Trophoblast cell (in vitro differentiated cells and primary cell): ENCODE data around the gene GALNT14.

ENCODE experiments used
- DNase-seq, 2 donors: peaks; one replicate each; pipeline ENCODE4 v3.0.0-alpha.2; 2016
- H2AFZ ChIP-seq: 2 replicates; pipeline ENCODE4 v1.6.1; 2013; ENCODE audit warnings: low read length, moderate library complexity, mild to moderate bottlenecking; ENCODE audit not compliant: insufficient read depth, poor library complexity
- H2AK5ac ChIP-seq: 2 replicates; pipeline ENCODE4 v1.6.1; 2013; ENCODE audit warnings: mild to moderate bottlenecking, low read length
- H2BK120ac ChIP-seq: 2 replicates; pipeline ENCODE4 v1.6.1; 2013; ENCODE audit warnings: low read length, mild to moderate bottlenecking, moderate library complexity; ENCODE audit not compliant: insufficient read depth, poor library complexity
- H2BK12ac ChIP-seq: 2 replicates; pipeline ENCODE4 v1.6.1; 2013; ENCODE audit warnings: mild to moderate bottlenecking, low read length, moderate library complexity
- H2BK5ac ChIP-seq: 2 replicates; pipeline ENCODE4 v1.6.1; 2013; ENCODE audit warnings: low read length, low read depth, moderate library complexity, mild to moderate bottlenecking; ENCODE audit not compliant: poor library complexity
- H3K14ac ChIP-seq: 2 replicates; pipeline ENCODE4 v1.6.1; 2013; ENCODE audit warnings: mild to moderate bottlenecking, low read length
- H3K18ac ChIP-seq: 2 replicates; pipeline ENCODE4 v1.6.1; 2013; ENCODE audit warnings: mild to moderate bottlenecking, low read length
- H3K23ac ChIP-seq: 2 replicates; pipeline ENCODE4 v1.6.1; 2013; ENCODE audit warnings: low read length
- H3K27ac ChIP-seq: 2 replicates; pipeline ENCODE4 v1.5.1; 2013; ENCODE audit warnings: low read depth, mild to moderate bottlenecking, inconsistent platforms, low read length, moderate library complexity
- H3K27me3 ChIP-seq: 2 replicates; pipeline ENCODE4 v1.6.1; 2013; ENCODE audit warnings: inconsistent platforms, mild to moderate bottlenecking, low read length, moderate library complexity; ENCODE audit not compliant: insufficient read depth
- H3K36me3 ChIP-seq, 2 experiments: 1 replicate in 1 of 2; 2 replicates in 1 of 2; pipeline ENCODE4 v1.6.1; 2013; ENCODE audit warnings: low read length in 2 of 2, mild to moderate bottlenecking in 2 of 2, moderate library complexity in 1 of 2; ENCODE audit not compliant: insufficient read depth in 2 of 2, control insufficient read depth in 1 of 2
- H3K4ac ChIP-seq: 2 replicates; pipeline ENCODE4 v1.6.1; 2013; ENCODE audit warnings: low read depth, mild to moderate bottlenecking, low read length, moderate library complexity
- H3K4me1 ChIP-seq, 2 experiments: 1 replicate in 1 of 2; 2 replicates in 1 of 2; pipeline ENCODE4 v1.6.1; 2013; ENCODE audit warnings: low read length in 2 of 2, mild to moderate bottlenecking in 2 of 2, moderate library complexity in 1 of 2; ENCODE audit not compliant: insufficient read depth in 2 of 2, control insufficient read depth in 1 of 2
- H3K4me2 ChIP-seq: 2 replicates; pipeline ENCODE4 v1.6.1; 2013; ENCODE audit warnings: inconsistent platforms, mild to moderate bottlenecking, low read length, moderate library complexity
- H3K4me3 ChIP-seq: 2 replicates; pipeline ENCODE4 v1.5.1; 2013; ENCODE audit warnings: mild to moderate bottlenecking, low read depth, low read length, inconsistent platforms
- H3K79me1 ChIP-seq: one replicate; pipeline ENCODE4 v1.6.1; 2013; ENCODE audit warnings: low read length
- H3K79me2 ChIP-seq: 2 replicates; pipeline ENCODE4 v1.6.1; 2013; ENCODE audit warnings: low read length, mild to moderate bottlenecking; ENCODE audit not compliant: control insufficient read depth, insufficient read depth, poor library complexity
- H3K9ac ChIP-seq: 2 replicates; pipeline ENCODE4 v1.6.1; 2013; ENCODE audit warnings: mild to moderate bottlenecking, low read length
- H3K9me3 ChIP-seq: 2 replicates; pipeline ENCODE4 v1.6.1; 2013; ENCODE audit warnings: low read depth, mild to moderate bottlenecking, control low read depth, inconsistent platforms, low read length; ENCODE audit not compliant: insufficient read depth
- H4K12ac ChIP-seq: 2 replicates; pipeline ENCODE4 v1.6.1; 2013; ENCODE audit warnings: low read depth, mild to moderate bottlenecking, low read length, moderate library complexity
- H4K8ac ChIP-seq: 2 replicates; pipeline ENCODE4 v1.6.1; 2013; ENCODE audit warnings: low read depth, mild to moderate bottlenecking, low read length, moderate library complexity
- H4K91ac ChIP-seq: one replicate; pipeline ENCODE4 v1.6.1; 2013; ENCODE audit warnings: low read depth, mild to moderate bottlenecking, low read length, moderate library complexity
- WGBS: extraction: QIAGEN DNeasy Blood & Tissue Kit; methylation state at CpG from one replicate; pipeline ENCODE4 v1.1.7; 2013; ENCODE audit warnings: missing lambda C conversion rate; ENCODE audit not compliant: insufficient read length, insufficient coverage; ENCODE audit errors: extremely low coverage; 5-methylcytosine and 5-hydroxymethylcytosine counted together

GALNT14 gene

GRCh38 chr2:30899516-30900054 is 238.7 kb downstream of the GALNT14 start:
- Histone ChIP-seq H2AFZ (no peak overlapping the region), H3K9ac (no peak overlapping the region), H3K23ac (no peak overlapping the region), H4K91ac (no peak overlapping the region), H3K27me3 (no peaks in the 10 kb centered on the region), H3K27ac (no peak overlapping the region), H3K4me3 (no peak overlapping the region), H2BK12ac (no peak overlapping the region), H3K4ac (no peak overlapping the region), H4K8ac (no peak overlapping the region), H2BK5ac (no peak overlapping the region), H4K12ac (no peak overlapping the region), H2AK5ac (no peak overlapping the region), H3K4me1 (no peaks in the 10 kb centered on the region), H3K9me3 (peaks cover 6% of the 10 kb centered on the region), H3K4me2 (no peak overlapping the region), H3K18ac (no peak overlapping the region), H2BK120ac (no peak overlapping the region), H3K79me2 (no peaks in the 10 kb centered on the region), H3K14ac (no peak overlapping the region), H3K79me1 (no peaks in the 10 kb centered on the region), H3K36me3 (no peaks in the 10 kb centered on the region)
- WGBS: no CpG with 5 or more reads among the region's 14 CpGs
- DNase-seq: no peak

- Histone ChIP-seq H4K12ac (no peak overlapping the region), H2BK120ac (no peak overlapping the region), H3K18ac (no peak overlapping the region), H3K79me2 (no peaks in the 10 kb centered on the region), H3K4me1 (no peaks in the 10 kb centered on the region), H2AFZ (no peak overlapping the region), H3K9me3 (peaks cover 4% of the 10 kb centered on the region), H4K8ac (no peak overlapping the region), H3K4me3 (no peak overlapping the region), H2BK12ac (no peak overlapping the region), H3K23ac (no peak overlapping the region), H2AK5ac (no peak overlapping the region), H3K27ac (no peak overlapping the region), H3K4ac (no peak overlapping the region), H3K36me3 (no peaks in the 10 kb centered on the region), H2BK5ac (no peak overlapping the region), H3K14ac (no peak overlapping the region), H3K4me2 (no peak overlapping the region), H3K9ac (no peak overlapping the region), H3K27me3 (no peaks in the 10 kb centered on the region), H4K91ac (no peak overlapping the region), H3K79me1 (no peaks in the 10 kb centered on the region)
- WGBS: no CpG with 5 or more reads among the region's 13 CpGs
- DNase-seq: no peak
These were observed 240.7 kb downstream of the GALNT14 start for GRCh38 chr2:30897539-30897938.

- Histone ChIP-seq H3K23ac (no peak overlapping the region), H3K14ac (no peak overlapping the region), H4K8ac (no peak overlapping the region), H3K4ac (no peak overlapping the region), H2BK12ac (no peak overlapping the region), H3K18ac (no peak overlapping the region), H4K12ac (no peak overlapping the region), H3K9me3 (peaks cover 4% of the 10 kb centered on the region), H3K27ac (no peak overlapping the region), H3K9ac (no peak overlapping the region), H3K4me1 (no peaks in the 10 kb centered on the region), H2AFZ (no peak overlapping the region), H3K4me3 (no peak overlapping the region), H3K27me3 (no peaks in the 10 kb centered on the region), H3K79me2 (no peaks in the 10 kb centered on the region), H2AK5ac (no peak overlapping the region), H4K91ac (no peak overlapping the region), H2BK5ac (no peak overlapping the region), H3K36me3 (no peaks in the 10 kb centered on the region), H3K79me1 (no peaks in the 10 kb centered on the region), H3K4me2 (no peak overlapping the region), H2BK120ac (no peak overlapping the region)
- no peak for DNase-seq
- no CpG with 5 or more reads among the region's 5 CpGs for WGBS
These were observed 243.6 kb downstream of the GALNT14 start for GRCh38 chr2:30894498-30895119.

GRCh38 chr2:30888852-30889409 is 249.3 kb downstream of the GALNT14 start:
- Histone ChIP-seq H2BK120ac (no peak overlapping the region), H3K9me3 (no peaks in the 10 kb centered on the region), H4K12ac (no peak overlapping the region), H3K79me1 (no peaks in the 10 kb centered on the region), H3K18ac (no peak overlapping the region), H3K27ac (no peak overlapping the region), H3K23ac (no peak overlapping the region), H3K4ac (no peak overlapping the region), H3K36me3 (no peaks in the 10 kb centered on the region), H2BK12ac (no peak overlapping the region), H2BK5ac (no peak overlapping the region), H2AFZ (no peak overlapping the region), H3K9ac (no peak overlapping the region), H4K91ac (no peak overlapping the region), H2AK5ac (no peak overlapping the region), H3K79me2 (no peaks in the 10 kb centered on the region), H3K4me3 (no peak overlapping the region), H4K8ac (no peak overlapping the region), H3K14ac (no peak overlapping the region), H3K27me3 (no peaks in the 10 kb centered on the region), H3K4me1 (peaks cover 3 to 6% of the 10 kb centered on the region in 2 experiments), H3K4me2 (no peak overlapping the region)
- no CpG with 5 or more reads among the region's 7 CpGs for WGBS
- no peak for DNase-seq
